ENCODE measurements around the gene P4HA2. TPM values are rescaled to one million over a fixed set of nuclear protein-coding genes. Genes with fewer than 3 reads are reported as not detected.

P4HA2 gene
- total and polyA plus RNA-seq, 2 donors (not counting 3 experiments of a cell fraction or from before 2014, with no cell fraction given), result 37.6 to 58.7 TPM

GRCh38 chr5:132209131-132209530, 18.5 kb downstream of the P4HA2 start:
- intact Hi-C loops (cut with micrococcal nuclease), result no loop called here
- H3K9ac ChIP-seq (replicated peaks; ENCODE audit: extremely low read depth, insufficient read depth, low read length), result no peak overlapping the region
- dilution Hi-C loops (cut with MboI; ENCODE audit: extremely low pct_ligation_motif_present, low sequenced_read_pairs), result no loop called here
- H2AFZ ChIP-seq (ENCODE audit: low read depth, low read length), result no peak overlapping the region
- no peaks in the 10 kb centered on the region for H3K27me3 ChIP-seq (ENCODE audit: control insufficient read depth in 2 of 2, insufficient read depth in 2 of 2, low read length in 2 of 2)
- H4K20me1 ChIP-seq (replicated peaks; ENCODE audit: control insufficient read depth, extremely low read depth, insufficient read depth, low read length), result no peaks in the 10 kb centered on the region
- ChIA-PET CTCF (interaction anchor here (1.0 to 1.2 kb wide), 2 partner anchors 29 kb away, joined by 3 to 4 read pairs; no protein-coding TSS in a partner anchor), POLR2A (no interaction called here)
- H3K9me1 ChIP-seq (replicated peaks; ENCODE audit: control insufficient read depth, extremely low read depth, insufficient read depth, low read length), result no peaks in the 10 kb centered on the region
- FAIRE-seq (no peak), DNase-seq (ENCODE audit: low read depth, low spot score) (no peak)
- no peak overlapping the region for H3K4me3 ChIP-seq (replicated peaks in 1 of 3; ENCODE audit: insufficient read depth in 1 of 3, low read depth in 1 of 3, low read length in 3 of 3)
- TF ChIP-seq MYC (IDR thresholded peaks at IDR 0.05; ENCODE audit: low read depth, low read length) (no peak), GATA2 (IDR thresholded peaks at IDR 0.05; ENCODE audit: insufficient read depth, insufficient read length, low read depth, low read length) (no peak), FOS (IDR thresholded peaks at IDR 0.05; ENCODE audit: borderline replicate concordance, insufficient read depth, low read length) (no peak), POLR2AphosphoS5 (IDR thresholded peaks at IDR 0.05; ENCODE audit: insufficient read depth, low read depth, low read length) (no peak), MAX (IDR thresholded peaks at IDR 0.05; ENCODE audit: insufficient read depth, insufficient read length) (no peak), CTCF (IDR thresholded peaks at IDR 0.05; ENCODE audit: extremely low read depth in 1 of 2, insufficient read depth in 1 of 2, low read depth in 1 of 2, low read length in 2 of 2) (no peak), POLR2A (IDR thresholded peaks at IDR 0.05; ENCODE audit: low read depth, low read length) (no peak), JUN (IDR thresholded peaks at IDR 0.05; ENCODE audit: borderline replicate concordance, insufficient read depth, insufficient read length, low read depth) (no peak)
- no peak overlapping the region for H3K4me2 ChIP-seq (ENCODE audit: insufficient read depth, low read length)
- no TSS peak for BruUV-seq (replicated peaks)
- no peaks in the 10 kb centered on the region for H3K79me2 ChIP-seq (ENCODE audit: control insufficient read depth, insufficient read depth, low read length)
- H3K4me1 ChIP-seq (ENCODE audit: control insufficient read depth, extremely low read depth, insufficient read depth, low read length), result no peaks in the 10 kb centered on the region
- no peaks in the 10 kb centered on the region for H3K9me3 ChIP-seq (replicated peaks; ENCODE audit: control insufficient read depth, insufficient read depth, low read length)
- no peak overlapping the region for H3K27ac ChIP-seq (ENCODE audit: insufficient read depth, low read depth, low read length)
- H3K36me3 ChIP-seq (ENCODE audit: control insufficient read depth in 2 of 2, extremely low read depth in 1 of 2, insufficient read depth in 2 of 2, low read length in 2 of 2), result peaks cover 12 to 20% of the 10 kb centered on the region in 2 experiments

All from endothelial cell of umbilical vein (primary cell).